Gastroesophageal sphincter (tissue), 4 donors: ENCODE measurements around the gene POLD2. TPM values are rescaled to one million over a fixed set of nuclear protein-coding genes. Genes with fewer than 3 reads are reported as not detected.
"Not testable (repeated sequence)": the region's sequence is repeated elsewhere in the genome, so short reads cannot be mapped to it uniquely, and the experiment has no call there.

Source experiments
- ATAC-seq: fragments of 150-250 bp; one replicate; pipeline ENCODE4 v1.9.1; 2016; ENCODE audit warnings: mild to moderate bottlenecking, moderate library complexity
- H3K27ac ChIP-seq, 4 donors: fragments of 200-600 bp; sonication (generic) in 3 of 4; 1 replicate in 3 of 4; 2 replicates in 1 of 4; pipeline ENCODE4 v1.5.1; 2016 to 2019
- H3K27me3 ChIP-seq: fragments of 200-600 bp; sonication (generic); one replicate; pipeline ENCODE4 v1.5.1; 2019
- H3K36me3 ChIP-seq, 2 donors: fragments of 200-600 bp; sonication (generic); one replicate each; pipeline ENCODE4 v1.5.1; 2019; ENCODE audit warnings: control low read depth in 1 of 2
- H3K4me1 ChIP-seq, 3 donors: fragments of 200-600 bp; sonication (generic); 1 replicate in 2 of 3; 2 replicates in 1 of 3; pipeline ENCODE4 v1.5.1; 2016 to 2019; ENCODE audit warnings: control low read depth in 2 of 3
- H3K4me3 ChIP-seq, 2 donors: fragments of 200-600 bp; sonication (generic); one replicate each; pipeline ENCODE4 v1.5.1; 2019; ENCODE audit warnings: mild to moderate bottlenecking in 1 of 2, moderate library complexity in 1 of 2
- H3K9me3 ChIP-seq, 3 donors: fragments of 200-600 bp; sonication (generic); one replicate each; pipeline ENCODE4 v1.5.1; 2017 to 2019; ENCODE audit warnings: control low read depth in 2 of 3
- CTCF ChIP-seq, 4 experiments: fragments of 200-600 bp in 2 of 4; fragments of 450-650 bp in 2 of 4; sonication (generic) in 1 of 4; IDR thresholded peaks; one replicate each; pipeline ENCODE4 v1.5.1; 2017 to 2019; ENCODE audit warnings: antibody characterized with exemption in 4 of 4, mild to moderate bottlenecking in 2 of 4, moderate library complexity in 2 of 4
- EP300 ChIP-seq: sonication (generic); formaldehyde crosslinking; IDR thresholded peaks from one replicate; pipeline ENCODE4 v1.6.1; 2017; ENCODE audit warnings: antibody characterized with exemption, mild to moderate bottlenecking
- POLR2A ChIP-seq, 2 donors: fragments of 450-650 bp; IDR thresholded peaks; one replicate each; pipeline ENCODE4 v1.6.1; 2017; ENCODE audit warnings: antibody characterized with exemption in 2 of 2, mild to moderate bottlenecking in 2 of 2, moderate library complexity in 1 of 2
- POLR2AphosphoS5 ChIP-seq: sonication (generic); formaldehyde crosslinking; IDR thresholded peaks from one replicate; pipeline ENCODE4 v1.6.1; 2017; ENCODE audit warnings: antibody characterized with exemption
- WGBS, 2 donors: methylation state at CpG; one replicate each; pipeline ENCODE4 v1.1.5; 2018; ENCODE audit warnings: low coverage in 1 of 2; 5-methylcytosine and 5-hydroxymethylcytosine counted together
- total RNA-seq, 4 donors: library from RNA; depleted of rRNA; stranded (reverse); fragments of >200 nt; gene quantifications; one replicate each; pipeline ENCODE4 v1.1.0, GENCODE V29; 2016

Gene POLD2
- total RNA-seq, 4 donors from 2014 or later: 45.3 to 52.6 (median 50.8) TPM

- peaks cover 0 to 7% (median 0%) of the 10 kb centered on the region in 3 donors for H3K4me1 ChIP-seq
- H3K36me3 ChIP-seq: no peaks in the 10 kb centered on the region
- H3K27ac ChIP-seq: no peak overlapping the region
- 20 to 67% methylated on average over 1 of the region's 6 CpGs for WGBS, 2 donors
- TF ChIP-seq CTCF (IDR thresholded peaks at IDR 0.05) (no peak), POLR2A (IDR thresholded peaks at IDR 0.05) (no peak), POLR2AphosphoS5 (no peak), EP300 (no peak)
- H3K9me3 ChIP-seq: no peaks in the 10 kb centered on the region
- ATAC-seq: no peak
- H3K4me3 ChIP-seq: no peak overlapping the region
- H3K27me3 ChIP-seq: no peaks in the 10 kb centered on the region
Observed at GRCh38 chr7:44128721-44129582, 5.6 kb upstream of the POLD2 start.

GRCh38 chr7:44127161-44127560, 3.8 kb upstream of the POLD2 start:
- no peaks in the 10 kb centered on the region for H3K36me3 ChIP-seq
- H3K9me3 ChIP-seq: no peaks in the 10 kb centered on the region
- peaks cover 5 to 17% (median 7%) of the 10 kb centered on the region in 3 donors for H3K4me1 ChIP-seq
- no peak overlapping the region for H3K4me3 ChIP-seq
- no peak for TF ChIP-seq EP300
- TF ChIP-seq POLR2A (IDR thresholded peaks at IDR 0.05): no peak
- TF ChIP-seq CTCF (IDR thresholded peaks at IDR 0.05): no peak
- TF ChIP-seq POLR2AphosphoS5: no peak
- no peaks in the 10 kb centered on the region for H3K27me3 ChIP-seq
- no peak for ATAC-seq
- no peak overlapping the region for H3K27ac ChIP-seq

- ATAC-seq, H3K27me3 ChIP-seq, H3K27ac ChIP-seq, H3K36me3 ChIP-seq, H3K9me3 ChIP-seq, H3K4me3 ChIP-seq: not testable (repeated sequence)
- 74 to 78% methylated on average over 2 to 3 of the region's 4 CpGs for WGBS, 2 donors
- H3K4me1 ChIP-seq: peaks cover 5 to 23% (median 13%) of the 10 kb centered on the region in 3 donors
Observed at GRCh38 chr7:44126574-44126973, 3.2 kb upstream of the POLD2 start.

- Histone ChIP-seq H3K9me3 (no peaks in the 10 kb centered on the region), H3K4me1 (peaks cover 5 to 40% (median 13%) of the 10 kb centered on the region in 3 donors), H3K36me3 (peaks cover 0 to 20% of the 10 kb centered on the region in 2 donors), H3K27me3 (no peaks in the 10 kb centered on the region), H3K4me3 (no peak overlapping the region), H3K27ac (peak overlapping the region in 1 of 4 donors; percentile 93)
- WGBS, 2 donors: 86 to 96% methylated on average over 4 to 6 of the region's 6 CpGs
- no peak for ATAC-seq
- TF ChIP-seq CTCF (IDR thresholded peaks at IDR 0.05) (no peak), POLR2AphosphoS5 (no peak), EP300 (no peak), POLR2A (IDR thresholded peaks at IDR 0.05) (no peak)
Observed at GRCh38 chr7:44124822-44125202, 1.5 kb upstream of the POLD2 start.

DNA sequence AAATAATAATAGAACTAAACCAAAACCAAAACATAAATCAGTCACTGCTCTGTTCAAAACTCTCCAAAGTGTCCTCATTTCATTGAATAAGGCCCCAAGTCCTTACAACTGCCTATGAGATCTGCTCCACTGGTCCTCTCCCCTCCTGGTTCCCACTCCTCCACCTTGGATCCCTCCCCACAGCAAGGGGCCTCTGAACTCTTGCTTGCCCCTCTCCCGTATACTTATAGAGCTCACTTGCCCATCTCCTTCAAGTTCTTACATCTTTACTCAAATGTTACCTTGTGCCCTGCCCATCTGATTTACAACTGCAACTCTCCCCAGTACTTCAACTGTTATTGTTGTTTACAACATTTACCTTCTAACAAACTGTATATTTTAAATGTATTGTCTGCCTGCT, 819 bp downstream of the POLD2 start:
- Histone ChIP-seq H3K36me3 (peaks cover 0 to 42% of the 10 kb centered on the region in 2 donors), H3K27me3 (no peaks in the 10 kb centered on the region), H3K4me1 (peaks cover 5 to 56% (median 13%) of the 10 kb centered on the region in 3 donors), H3K9me3 (no peaks in the 10 kb centered on the region), H3K4me3 (peak overlapping the region; percentile 80 to 84), H3K27ac (peak overlapping the region; percentile 84 to 94 (median 92))
- ATAC-seq: no peak
- WGBS, 2 donors: 25 to 69% methylated on average over 1 of the region's 1 CpG
- TF ChIP-seq CTCF (IDR thresholded peaks at IDR 0.05) (no peak), POLR2AphosphoS5 (no peak), EP300 (no peak), POLR2A (IDR thresholded peaks at IDR 0.05) (no peak)
